HepG2 (cell line): ENCODE measurements around the gene IDH3G. TPM values are rescaled to one million over a fixed set of nuclear protein-coding genes. Genes with fewer than 3 reads are reported as not detected.

Source experiments
- LRRFIP1 ChIP-seq: sonication (generic); formaldehyde crosslinking; conservative IDR thresholded peaks from 2 replicates; pipeline ENCODE4 v1.4.0; 2020; ENCODE audit warnings: missing genetic modification reagents
- RERE ChIP-seq: IDR thresholded peaks from 2 replicates; pipeline ENCODE4 v1.6.1; 2016; ENCODE audit warnings: low read depth, missing genetic modification reagents, missing compliant biosample characterization
- WIZ ChIP-seq: sonication (generic); formaldehyde crosslinking; IDR thresholded peaks from 2 replicates; pipeline ENCODE4 v1.5.1; 2020; ENCODE audit warnings: mild to moderate bottlenecking, missing genetic modification reagents
- polyA plus RNA-seq, 8 experiments: library from polyadenylated mRNA; depleted of rRNA in 3 of 8; stranded (reverse) in 7 of 8; unstranded in 1 of 8; fragments of >200 nt; fragmentation: Illumina TruSeq in 4 of 8; extraction: Trizol in 4 of 8; gene quantifications; 2 replicates each; pipeline versions ENCODE4 v1.2.1 to v1.2.3, GENCODE V29; 2011 to 2016; ENCODE audit warnings: low read depth in 4 of 8, missing spikeins in 1 of 8, mixed read lengths in 1 of 8; ENCODE audit not compliant: insufficient read depth in 1 of 8
- total RNA-seq, 5 experiments: library from RNA; depleted of rRNA; stranded (reverse); fragments of >200 nt; fragmentation: Illumina TruSeq; extraction: Trizol; gene quantifications; 2 replicates each; pipeline ENCODE4 v1.2.3, GENCODE V29; 2016; ENCODE audit warnings: low read depth in 1 of 5
- TF ChIP-seq, protein P1 (sequence below): IDR thresholded peaks from 2 replicates; pipeline ENCODE4 v1.6.1; 2016; ENCODE audit warnings: low read depth

IDH3G gene
- total and polyA plus RNA-seq, 2 of the 13 experiments (the other 11 are each of a cell fraction or from before 2014, with no cell fraction given) = 18.7 to 35.5 TPM

DNA sequence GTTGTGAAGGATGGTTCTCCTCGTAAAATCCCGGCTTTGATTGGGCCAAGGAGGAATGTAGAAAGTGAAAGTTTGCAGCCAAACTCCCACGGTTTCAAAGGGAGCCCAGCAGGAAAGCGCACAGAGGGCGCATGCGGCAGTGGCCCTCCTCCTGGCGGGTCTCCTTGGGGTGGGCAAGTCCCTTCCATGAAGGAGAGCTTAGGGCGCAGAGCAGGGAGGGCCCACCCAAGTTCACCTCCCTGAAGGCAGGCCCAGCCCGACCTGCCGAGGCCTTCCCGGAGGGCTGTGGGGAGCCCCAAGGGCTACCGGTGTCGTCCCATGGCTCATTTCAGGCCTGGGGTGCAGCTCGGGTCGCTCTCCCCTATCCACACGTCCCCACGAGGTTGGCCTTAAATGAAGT lies 34.1 kb upstream of the IDH3G start (continued):
- TF ChIP-seq RERE (CRISPR knock-in tag) (no peak), LRRFIP1 (no peak), WIZ (no peak)
- TF ChIP-seq, protein P1, sequence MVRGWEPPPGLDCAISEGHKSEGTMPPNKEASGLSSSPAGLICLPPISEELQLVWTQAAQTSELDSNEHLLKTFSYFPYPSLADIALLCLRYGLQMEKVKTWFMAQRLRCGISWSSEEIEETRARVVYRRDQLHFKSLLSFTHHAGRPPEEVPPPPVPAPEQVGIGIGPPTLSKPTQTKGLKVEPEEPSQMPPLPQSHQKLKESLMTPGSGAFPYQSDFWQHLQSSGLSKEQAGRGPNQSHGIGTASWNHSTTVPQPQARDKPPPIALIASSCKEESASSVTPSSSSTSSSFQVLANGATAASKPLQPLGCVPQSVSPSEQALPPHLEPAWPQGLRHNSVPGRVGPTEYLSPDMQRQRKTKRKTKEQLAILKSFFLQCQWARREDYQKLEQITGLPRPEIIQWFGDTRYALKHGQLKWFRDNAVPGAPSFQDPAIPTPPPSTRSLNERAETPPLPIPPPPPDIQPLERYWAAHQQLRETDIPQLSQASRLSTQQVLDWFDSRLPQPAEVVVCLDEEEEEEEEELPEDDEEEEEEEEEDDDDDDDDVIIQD (CRISPR knock-in tag) = no peak
